GM10248 (cell line): Measurements from ENCODE around the gene AMMECR1.
"Not testable (repeated sequence)": the region's sequence is repeated elsewhere in the genome, so short reads cannot be mapped to it uniquely, and the experiment has no call there.

ENCODE experiments used
- CTCF ChIA-PET: fragments of 300-600 bp; sonication (Branson Sonifier 250); formaldehyde crosslinking; extraction: SDS; loops from one replicate; lab custom pipeline; 2021; ENCODE audit warnings: antibody characterized with exemption; lab: Yijun Ruan, JAX
- POLR2A ChIA-PET: fragments of 350-650 bp; sonication (Branson Sonifier 250); formaldehyde crosslinking; extraction: SDS; loops from one replicate; lab custom pipeline; 2020; ENCODE audit warnings: antibody characterized with exemption; lab: Yijun Ruan, JAX
- DNase-seq: peaks from one replicate; pipeline ENCODE4 v3.0.0; 2012; ENCODE audit errors: extremely low spot score
- CTCF ChIP-seq: IDR thresholded peaks from 2 replicates; pipeline ENCODE4 v1.5.1; 2012; ENCODE audit warnings: mild to moderate bottlenecking, low read depth; ENCODE audit errors: extremely low read depth, missing control alignments, control extremely low read depth

AMMECR1 gene

GRCh38 chrX:110338935-110339334 lies 21.1 kb upstream of the AMMECR1 start:
- ChIA-PET CTCF (no interaction called here), POLR2A (no interaction called here)
- TF ChIP-seq CTCF, result no peak
- no peak for DNase-seq

- DNase-seq, POLR2A ChIA-PET, CTCF ChIA-PET: not testable (repeated sequence)
Observed at GRCh38 chrX:110333458-110333857, 15.6 kb upstream of the AMMECR1 start.

GRCh38 chrX:110331444-110332030 lies 13.7 kb upstream of the AMMECR1 start:
- POLR2A ChIA-PET, result no interaction called here
- no peak for TF ChIP-seq CTCF
- no peak for DNase-seq
- CTCF ChIA-PET, result no interaction called here

- DNase-seq, POLR2A ChIA-PET, CTCF ChIA-PET: not testable (repeated sequence)
Observed at GRCh38 chrX:110328613-110329012, 10.7 kb upstream of the AMMECR1 start.

GRCh38 chrX:110327336-110327735 lies 9.5 kb upstream of the AMMECR1 start:
- DNase-seq, result no peak
- no peak for TF ChIP-seq CTCF
- ChIA-PET CTCF (no interaction called here), POLR2A (no interaction called here)

GRCh38 chrX:110326712-110327111 lies 8.8 kb upstream of the AMMECR1 start:
- CTCF ChIA-PET, result no interaction called here
- no peak for TF ChIP-seq CTCF
- POLR2A ChIA-PET, result no interaction called here
- no peak for DNase-seq

GRCh38 chrX:110322603-110323002 lies 4.7 kb upstream of the AMMECR1 start:
- CTCF ChIA-PET, result interaction anchor here (0.9 to 1.0 kb wide), 2 partner anchors 162 to 176 kb away, joined by 3 to 4 read pairs; no protein-coding TSS in a partner anchor
- POLR2A ChIA-PET, result no interaction called here
- no peak for TF ChIP-seq CTCF
- DNase-seq, result no peak

- POLR2A ChIA-PET, result no interaction called here
- CTCF ChIA-PET, result no interaction called here
- no peak for TF ChIP-seq CTCF
- DNase-seq, result no peak
Observed at GRCh38 chrX:110321670-110322069, 3.8 kb upstream of the AMMECR1 start.
